Measurements from ENCODE around the gene VASH2.
A peak's percentile ranks its signal among the peaks of the same experiment; 100 is the strongest.

The VASH2 gene

GRCh38 chr1:212964102-212964501 is 13.8 kb downstream of the VASH2 start:
- TF ChIP-seq CTCF (IDR thresholded peaks at IDR 0.05) = no peak

GRCh38 chr1:212966616-212967015 is 16.3 kb downstream of the VASH2 start:
- TF ChIP-seq CTCF (IDR thresholded peaks at IDR 0.05) = no peak

- TF ChIP-seq CTCF (IDR thresholded peaks at IDR 0.05) = peak; percentile 49
These were observed 17.5 kb downstream of the VASH2 start for GRCh38 chr1:212967801-212968200.

- TF ChIP-seq CTCF (IDR thresholded peaks at IDR 0.05) = no peak
These were observed 18.1 kb downstream of the VASH2 start for GRCh38 chr1:212968368-212968863.

GRCh38 chr1:212970085-212970484 is 19.7 kb downstream of the VASH2 start:
- TF ChIP-seq CTCF (IDR thresholded peaks at IDR 0.05) = no peak

- TF ChIP-seq CTCF (IDR thresholded peaks at IDR 0.05) = no peak
These were observed 21.0 kb downstream of the VASH2 start for GRCh38 chr1:212971312-212971711.

GRCh38 chr1:212973426-212973825 is 23.1 kb downstream of the VASH2 start:
- no peak for TF ChIP-seq CTCF (IDR thresholded peaks at IDR 0.05)

GRCh38 chr1:212973899-212974298 is 23.6 kb downstream of the VASH2 start:
- TF ChIP-seq CTCF (IDR thresholded peaks at IDR 0.05) = no peak

Data from LNCAP (cell line).